ENCODE results near the gene LRRC8B. TPM values are rescaled to one million over a fixed set of nuclear protein-coding genes. Genes with fewer than 3 reads are reported as not detected.
"Not testable (repeated sequence)": the region's sequence is repeated elsewhere in the genome, so short reads cannot be mapped to it uniquely, and the experiment has no call there.

LRRC8B gene
- total and polyA plus RNA-seq, 2 experiments from 2014 or later = 4.6 to 5.1 TPM

- no peaks in the 10 kb centered on the region for H3K36me3 ChIP-seq (replicated peaks; ENCODE audit: insufficient read depth, low read depth)
- 86% methylated on average over 4 of the region's 4 CpGs for WGBS (ENCODE audit: low lambda C conversion rate, missing lambda C conversion rate)
These were observed 100.2 kb downstream of the LRRC8B start for GRCh38 chr1:89624715-89625323.

GRCh38 chr1:89627596-89627962, 103.0 kb downstream of the LRRC8B start:
- Histone ChIP-seq H4K20me1 (ENCODE audit: insufficient read depth, poor library complexity, severe bottlenecking) (no peaks in the 10 kb centered on the region), H3K79me2 (no peaks in the 10 kb centered on the region), H3K9me3 (ENCODE audit: low read depth) (no peaks in the 10 kb centered on the region), H3K4me2 (no peak overlapping the region), H3K9me2 (replicated peaks; ENCODE audit: insufficient read depth) (no peaks in the 10 kb centered on the region), H2AFZ (no peak overlapping the region), H3K4me3 (no peak overlapping the region), H3K27ac (no peak overlapping the region), H3K4me1 (ENCODE audit: insufficient read depth) (peaks cover 10% of the 10 kb centered on the region), H3K27me3 (no peaks in the 10 kb centered on the region), H3K36me3 (replicated peaks; ENCODE audit: insufficient read depth, low read depth) (no peaks in the 10 kb centered on the region)
- TF ChIP-seq EZH2 (IDR thresholded peaks at IDR 0.05; ENCODE audit: borderline replicate concordance) (no peak), EZH2phosphoT487 (IDR thresholded peaks at IDR 0.05; ENCODE audit: low read depth, severe bottlenecking, unreplicated experiment) (no peak), CTCF (IDR thresholded peaks at IDR 0.05; ENCODE audit: poor library complexity) (no peak)
- DNase-seq (ENCODE audit: low spot score) = no peak

More at GRCh38 chr1:89624715-89625323, 100.2 kb downstream of the LRRC8B start:
- Histone ChIP-seq H3K4me1 (ENCODE audit: insufficient read depth) (peaks cover 6% of the 10 kb centered on the region), H2AFZ (no peak overlapping the region), H3K27me3 (no peaks in the 10 kb centered on the region), H3K9me3 (ENCODE audit: low read depth) (no peaks in the 10 kb centered on the region), H3K4me3 (no peak overlapping the region), H3K4me2 (no peak overlapping the region), H3K9me2 (replicated peaks; ENCODE audit: insufficient read depth) (no peaks in the 10 kb centered on the region), H3K27ac (no peak overlapping the region), H4K20me1 (ENCODE audit: insufficient read depth, poor library complexity, severe bottlenecking) (no peaks in the 10 kb centered on the region), H3K79me2 (no peaks in the 10 kb centered on the region)
- TF ChIP-seq CTCF (IDR thresholded peaks at IDR 0.05; ENCODE audit: poor library complexity) (no peak), EZH2 (IDR thresholded peaks at IDR 0.05; ENCODE audit: borderline replicate concordance) (no peak), EZH2phosphoT487 (IDR thresholded peaks at IDR 0.05; ENCODE audit: low read depth, severe bottlenecking, unreplicated experiment) (no peak)
- no peak for DNase-seq (ENCODE audit: low spot score)

- no peaks in the 10 kb centered on the region for H3K79me2 ChIP-seq
- H3K4me3 ChIP-seq = no peak overlapping the region
- H3K4me2 ChIP-seq = no peak overlapping the region
- WGBS (ENCODE audit: low lambda C conversion rate, missing lambda C conversion rate) = 75% methylated on average over 2 of the region's 2 CpGs
- H3K27ac ChIP-seq = no peak overlapping the region
- H3K36me3 ChIP-seq (replicated peaks; ENCODE audit: insufficient read depth, low read depth) = no peaks in the 10 kb centered on the region
- H4K20me1 ChIP-seq (ENCODE audit: insufficient read depth, poor library complexity, severe bottlenecking) = no peaks in the 10 kb centered on the region
- no peaks in the 10 kb centered on the region for H3K9me3 ChIP-seq (ENCODE audit: low read depth)
- H2AFZ ChIP-seq = no peak overlapping the region
- TF ChIP-seq EZH2phosphoT487 (IDR thresholded peaks at IDR 0.05; ENCODE audit: low read depth, severe bottlenecking, unreplicated experiment) = no peak
- no peak for TF ChIP-seq CTCF (IDR thresholded peaks at IDR 0.05; ENCODE audit: poor library complexity)
- no peak for TF ChIP-seq EZH2 (IDR thresholded peaks at IDR 0.05; ENCODE audit: borderline replicate concordance)
- H3K4me1 ChIP-seq (ENCODE audit: insufficient read depth) = peaks cover 4% of the 10 kb centered on the region
- DNase-seq (ENCODE audit: low spot score) = no peak
- H3K27me3 ChIP-seq = no peaks in the 10 kb centered on the region
- no peaks in the 10 kb centered on the region for H3K9me2 ChIP-seq (replicated peaks; ENCODE audit: insufficient read depth)
These were observed 104.5 kb downstream of the LRRC8B start for GRCh38 chr1:89629146-89629545.

- H3K9me3 ChIP-seq (ENCODE audit: low read depth); H3K79me2 ChIP-seq; H3K4me2 ChIP-seq; H4K20me1 ChIP-seq (ENCODE audit: insufficient read depth, poor library complexity, severe bottlenecking); H3K4me1 ChIP-seq (ENCODE audit: insufficient read depth); H3K27me3 ChIP-seq; H3K4me3 ChIP-seq; H3K27ac ChIP-seq; H3K9me2 ChIP-seq (replicated peaks; ENCODE audit: insufficient read depth); H2AFZ ChIP-seq; H3K36me3 ChIP-seq (replicated peaks; ENCODE audit: insufficient read depth, low read depth); DNase-seq (ENCODE audit: low spot score): not testable (repeated sequence)
- WGBS (ENCODE audit: low lambda C conversion rate, missing lambda C conversion rate) = 95% methylated on average over 2 of the region's 2 CpGs
These were observed 105.0 kb downstream of the LRRC8B start for GRCh38 chr1:89629600-89629999.

Data from hepatocyte (in vitro differentiated cells).